LHCN-M2 (cell line): ENCODE data around the gene RBM15B. TPM values are rescaled to one million over a fixed set of nuclear protein-coding genes. Genes with fewer than 3 reads are reported as not detected.
"Not testable (repeated sequence)": the region's sequence is repeated elsewhere in the genome, so short reads cannot be mapped to it uniquely, and the experiment has no call there.

Experiments used
- DNase-seq: peaks from one replicate; pipeline ENCODE4 v3.0.0-alpha.2; 2012; ENCODE audit warnings: low read depth
- polyA plus RNA-seq: library from polyadenylated mRNA; unstranded; fragments of >200 nt; gene quantifications from one replicate; pipeline ENCODE4 v1.2.1, GENCODE V29; 2012; ENCODE audit warnings: missing spikeins
- total RNA-seq: library from RNA; depleted of rRNA; stranded (reverse); fragments of >200 nt; gene quantifications from 2 replicates; pipeline ENCODE4 v1.2.3, GENCODE V29; 2014; rRNA removed

Gene RBM15B
- 30.2 and 34.2 TPM in 2 replicates for total RNA-seq
- polyA plus RNA-seq: 24.2 TPM

GRCh38 chr3:51391075-51391565 lies at the start of gene RBM15B:
Gene RBM15B, plus strand, starts transcription at chr3:51391285. Its CDS starts 115 bp downstream, at chr3:51391400.
- peak; percentile 94 for DNase-seq

GRCh38 chr3:51343918-51344687 lies 47.0 kb upstream of the RBM15B start:
- peak; percentile 87 for DNase-seq

GRCh38 chr3:51350751-51351150 lies 40.3 kb upstream of the RBM15B start:
- no peak for DNase-seq

- no peak for DNase-seq
These were observed 38.0 kb upstream of the RBM15B start for GRCh38 chr3:51353131-51353530.

GRCh38 chr3:51353691-51354090 lies 37.4 kb upstream of the RBM15B start:
- no peak for DNase-seq

GRCh38 chr3:51354172-51354571 lies 36.9 kb upstream of the RBM15B start:
- DNase-seq: no peak

- DNase-seq: no peak
These were observed 36.1 kb upstream of the RBM15B start for GRCh38 chr3:51354731-51355615.

- DNase-seq: no peak
These were observed 35.0 kb upstream of the RBM15B start for GRCh38 chr3:51355891-51356578.

- DNase-seq: no peak
These were observed 33.2 kb upstream of the RBM15B start for GRCh38 chr3:51357856-51358255.

GRCh38 chr3:51358981-51359380 lies 32.1 kb upstream of the RBM15B start:
- no peak for DNase-seq

GRCh38 chr3:51360806-51361205 lies 30.3 kb upstream of the RBM15B start:
- DNase-seq: no peak

- DNase-seq: no peak
These were observed 29.3 kb upstream of the RBM15B start for GRCh38 chr3:51361746-51362145.

GRCh38 chr3:51362476-51362875 lies 28.6 kb upstream of the RBM15B start:
- no peak for DNase-seq

GRCh38 chr3:51368276-51368675 lies 22.8 kb upstream of the RBM15B start:
- DNase-seq: not testable (repeated sequence)

- DNase-seq: peak; percentile 74
These were observed 19.0 kb upstream of the RBM15B start for GRCh38 chr3:51371943-51372557.

- no peak for DNase-seq
These were observed 17.2 kb upstream of the RBM15B start for GRCh38 chr3:51373658-51374421.

- no peak for DNase-seq
These were observed 16.6 kb upstream of the RBM15B start for GRCh38 chr3:51374456-51374855.

- DNase-seq: no peak
These were observed 15.9 kb upstream of the RBM15B start for GRCh38 chr3:51375136-51375535.

- DNase-seq: no peak
These were observed 15.5 kb upstream of the RBM15B start for GRCh38 chr3:51375571-51375970.

GRCh38 chr3:51378065-51378464 lies 13.0 kb upstream of the RBM15B start:
- no peak for DNase-seq

- DNase-seq: no peak
These were observed 12.4 kb upstream of the RBM15B start for GRCh38 chr3:51378726-51379125.
